Muscle of leg (tissue), 11 donors: Measurements from ENCODE around the gene AP1G1. TPM values are rescaled to one million over a fixed set of nuclear protein-coding genes. Genes with fewer than 3 reads are reported as not detected.
"Not testable (repeated sequence)": the region's sequence is repeated elsewhere in the genome, so short reads cannot be mapped to it uniquely, and the experiment has no call there.

Experiments used
- DNase-seq: peaks from one replicate; pipeline ENCODE4 v3.0.0; 2013
- H3K27ac ChIP-seq: one replicate; pipeline ENCODE4 v1.5.1; 2013; ENCODE audit warnings: mild to moderate bottlenecking, low read length, control low read depth
- H3K27me3 ChIP-seq: one replicate; pipeline ENCODE4 v1.6.1; 2013; ENCODE audit warnings: low read length; ENCODE audit not compliant: control insufficient read depth, insufficient read depth
- H3K36me3 ChIP-seq: one replicate; pipeline ENCODE4 v1.6.1; 2013; ENCODE audit warnings: low read length; ENCODE audit not compliant: control insufficient read depth, insufficient read depth
- H3K4me1 ChIP-seq: one replicate; pipeline ENCODE4 v1.6.1; 2013; ENCODE audit warnings: low read length; ENCODE audit not compliant: control insufficient read depth, insufficient read depth
- H3K4me3 ChIP-seq: one replicate; pipeline ENCODE4 v1.5.1; 2013; ENCODE audit warnings: low read length, control low read depth
- H3K9me3 ChIP-seq: replicated peaks from 2 replicates; pipeline ENCODE4 v1.6.1; 2013; ENCODE audit warnings: low read depth, low read length; ENCODE audit not compliant: control insufficient read depth
- WGBS: methylation state at CpG from one replicate; pipeline ENCODE4 v1.1.5; 2013; ENCODE audit warnings: missing lambda C conversion rate; ENCODE audit not compliant: insufficient coverage; 5-methylcytosine and 5-hydroxymethylcytosine counted together
- polyA plus RNA-seq, 8 donors: library from polyadenylated mRNA; unstranded; fragments of 120-200 nt; gene quantifications; one replicate each; pipeline versions ENCODE4 v1.2.1 to v1.2.3, GENCODE V29; 2013; ENCODE audit warnings: inconsistent platforms in 1 of 8, low replicate concordance in 1 of 8; ENCODE audit not compliant: insufficient read length in 8 of 8, insufficient read depth in 1 of 8
- total RNA-seq: library from RNA; stranded (reverse); fragments of 120-200 nt; gene quantifications from one replicate; pipeline ENCODE4 v1.2.4, GENCODE V29; 2013

AP1G1 gene
- total and polyA plus RNA-seq, 9 donors: 33.7 to 42.7 (median 38.8) TPM

GRCh38 chr16:71817155-71817500, 8.5 kb upstream of the AP1G1 start:
- H3K27ac ChIP-seq, DNase-seq, H3K36me3 ChIP-seq, H3K9me3 ChIP-seq, H3K4me1 ChIP-seq, H3K27me3 ChIP-seq, H3K4me3 ChIP-seq: not testable (repeated sequence)
- WGBS: 78% methylated on average over 4 of the region's 10 CpGs

DNA sequence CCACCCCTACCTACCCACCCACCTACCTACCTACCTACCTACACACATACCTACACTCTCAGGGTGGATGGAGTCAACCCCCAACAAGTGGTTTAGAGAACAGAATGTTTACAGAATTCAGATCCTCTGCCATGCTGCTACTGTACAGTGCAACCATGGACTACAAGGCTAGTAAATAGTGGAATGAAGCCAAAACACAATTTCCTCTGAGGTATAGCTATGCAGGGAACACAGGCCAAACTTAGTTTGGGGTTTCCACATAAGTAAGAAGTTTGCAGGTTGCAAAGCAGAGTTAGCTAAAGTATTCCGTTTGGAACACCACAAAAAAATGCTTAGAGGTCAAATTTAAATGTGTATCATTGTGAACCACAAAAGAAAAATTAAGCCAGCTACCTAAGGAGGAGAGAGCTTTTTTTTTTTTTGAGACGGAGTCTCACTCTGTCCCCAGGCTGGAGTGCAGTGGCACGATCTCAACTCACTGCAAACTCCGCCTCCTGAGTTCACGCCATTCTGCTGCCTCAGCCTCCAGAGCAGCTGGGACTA, 2.7 kb upstream of the AP1G1 start:
- Histone ChIP-seq H3K4me3 (no peak overlapping the region), H3K4me1 (peaks cover 5% of the 10 kb centered on the region), H3K9me3 (no peaks in the 10 kb centered on the region), H3K36me3 (no peaks in the 10 kb centered on the region), H3K27ac (no peak overlapping the region), H3K27me3 (no peaks in the 10 kb centered on the region)
- no CpG with 5 or more reads among the region's 5 CpGs for WGBS
- peak; percentile 25 for DNase-seq

DNA sequence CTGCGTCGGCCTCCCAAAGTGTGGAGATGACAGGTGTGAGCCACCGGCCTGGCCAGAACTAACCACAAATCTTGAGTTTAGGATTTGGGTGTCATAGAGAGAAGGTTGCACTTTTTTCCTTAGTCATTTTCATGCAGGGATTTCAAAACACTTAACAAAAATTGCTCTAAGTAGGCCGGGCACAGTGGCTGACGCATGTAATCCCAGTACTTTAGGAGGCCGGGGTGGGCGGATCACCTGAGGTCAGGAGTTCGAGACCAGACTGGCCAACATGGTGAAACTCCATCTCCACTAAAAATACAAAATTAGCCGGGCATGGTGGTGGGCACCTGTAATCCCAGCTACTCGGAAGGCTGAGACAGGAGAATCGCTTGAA, 1.5 kb upstream of the AP1G1 start:
- not testable (repeated sequence) for H3K4me1 ChIP-seq, H3K27ac ChIP-seq
- 94% methylated on average over 10 of the region's 11 CpGs for WGBS

GRCh38 chr16:71807905-71808592, 585 bp downstream of the AP1G1 start:
- Histone ChIP-seq H3K9me3 (no peaks in the 10 kb centered on the region), H3K27me3 (no peaks in the 10 kb centered on the region), H3K4me1 (peaks cover 5% of the 10 kb centered on the region), H3K27ac (peak overlapping the region; percentile 98), H3K4me3 (peak overlapping the region; percentile 78), H3K36me3 (peaks cover 5% of the 10 kb centered on the region)
- 0% methylated on average over 31 of the region's 44 CpGs for WGBS
- DNase-seq: peak; percentile 56

More for the DNA sequence above, 1.5 kb upstream of the AP1G1 start:
- H3K9me3 ChIP-seq, H3K4me3 ChIP-seq, H3K36me3 ChIP-seq, H3K27me3 ChIP-seq: not testable (repeated sequence)
- peak; percentile 7 for DNase-seq

- no peaks in the 10 kb centered on the region for H3K9me3 ChIP-seq
- H3K27me3 ChIP-seq: no peaks in the 10 kb centered on the region
- no peak overlapping the region for H3K27ac ChIP-seq
- no peak for DNase-seq
- H3K4me1 ChIP-seq: peaks cover 5% of the 10 kb centered on the region
- WGBS: no CpG with 5 or more reads among the region's 1 CpG
- H3K36me3 ChIP-seq: peaks cover 14% of the 10 kb centered on the region
- no peak overlapping the region for H3K4me3 ChIP-seq
Measured at GRCh38 chr16:71803305-71803690, 5.3 kb downstream of the AP1G1 start.

- Histone ChIP-seq H3K4me1 (no peaks in the 10 kb centered on the region), H3K36me3 (peaks cover 16% of the 10 kb centered on the region), H3K9me3 (no peaks in the 10 kb centered on the region), H3K27ac (no peak overlapping the region), H3K27me3 (no peaks in the 10 kb centered on the region), H3K4me3 (no peak overlapping the region)
- WGBS: no CpG with 5 or more reads among the region's 2 CpGs
- no peak for DNase-seq
Measured at GRCh38 chr16:71796501-71797097, 12.0 kb downstream of the AP1G1 start.

- no peak for DNase-seq
- Histone ChIP-seq H3K4me1 (no peaks in the 10 kb centered on the region), H3K27ac (no peak overlapping the region), H3K27me3 (no peaks in the 10 kb centered on the region), H3K9me3 (no peaks in the 10 kb centered on the region), H3K4me3 (no peak overlapping the region), H3K36me3 (peaks cover 16% of the 10 kb centered on the region)
- 67% methylated on average over 1 of the region's 1 CpG for WGBS
Measured at GRCh38 chr16:71794943-71795342, 13.7 kb downstream of the AP1G1 start.

- DNase-seq: no peak
- no CpG with 5 or more reads among the region's 1 CpG for WGBS
- Histone ChIP-seq H3K4me1 (no peaks in the 10 kb centered on the region), H3K4me3 (no peak overlapping the region), H3K9me3 (no peaks in the 10 kb centered on the region), H3K27me3 (no peaks in the 10 kb centered on the region), H3K27ac (no peak overlapping the region), H3K36me3 (peaks cover 13% of the 10 kb centered on the region)
Measured at GRCh38 chr16:71794018-71794417, 14.6 kb downstream of the AP1G1 start.

DNA sequence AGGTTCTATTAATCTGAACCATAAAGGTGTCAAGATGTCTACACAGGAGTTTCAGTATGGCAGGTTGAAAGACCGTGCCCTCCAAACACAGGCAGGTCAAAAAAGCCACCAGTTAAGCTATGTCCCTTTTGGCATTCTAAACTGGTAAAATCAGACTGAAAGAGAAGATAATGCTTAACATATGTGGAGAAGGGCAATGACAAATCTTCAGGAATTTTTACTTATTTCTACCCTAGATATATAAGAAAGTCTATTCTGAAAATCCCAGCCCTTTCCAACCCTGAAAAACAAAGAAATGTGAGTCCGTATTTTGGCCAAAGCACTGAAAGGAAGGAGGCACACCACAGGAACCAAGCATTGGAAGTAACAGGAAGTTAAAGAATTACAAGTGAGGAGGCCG, 16.5 kb downstream of the AP1G1 start:
- H3K9me3 ChIP-seq: no peaks in the 10 kb centered on the region
- no peaks in the 10 kb centered on the region for H3K4me1 ChIP-seq
- WGBS: 84% methylated on average over 2 of the region's 3 CpGs
- H3K27me3 ChIP-seq: no peaks in the 10 kb centered on the region
- H3K36me3 ChIP-seq: peaks cover 19% of the 10 kb centered on the region
- no peak overlapping the region for H3K27ac ChIP-seq
- DNase-seq: no peak
- no peak overlapping the region for H3K4me3 ChIP-seq

- H3K27me3 ChIP-seq, H3K9me3 ChIP-seq, H3K27ac ChIP-seq, DNase-seq, H3K4me3 ChIP-seq, H3K4me1 ChIP-seq: not testable (repeated sequence)
- peaks cover 26% of the 10 kb centered on the region for H3K36me3 ChIP-seq
- WGBS: no CpG with 5 or more reads among the region's 3 CpGs
Measured at GRCh38 chr16:71790329-71790728, 18.3 kb downstream of the AP1G1 start.
